ENCODE results near the gene SLC39A1.

DNA sequence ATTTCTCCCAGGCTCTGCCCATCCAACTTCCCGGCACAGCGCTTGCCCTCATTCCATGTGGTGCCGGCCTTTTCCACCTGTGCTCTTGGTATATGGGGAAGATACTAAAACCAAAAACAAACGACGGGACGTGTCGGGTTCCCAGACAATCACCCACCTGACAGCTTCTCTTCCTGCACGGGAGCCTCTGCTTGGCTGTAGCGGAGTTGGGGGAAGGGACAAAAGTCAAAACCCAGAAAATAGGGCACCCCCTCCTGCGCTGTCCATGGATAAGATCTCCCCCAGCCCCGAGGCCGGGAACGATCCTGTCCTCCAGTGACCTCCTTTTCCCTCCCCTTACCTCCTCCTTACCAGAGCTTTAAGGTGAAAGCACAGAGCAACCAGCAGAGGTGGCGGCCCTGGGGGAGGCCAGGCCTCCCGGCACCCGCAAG is 13.5 kb upstream of the SLC39A1 start:
- no peak for TF ChIP-seq CTCF (IDR thresholded peaks at IDR 0.05)
- no peak for TF ChIP-seq POLR2A (IDR thresholded peaks at IDR 0.05)

Measured in tibial nerve (tissue), 3 donors.